Endodermal cell (in vitro differentiated cells): ENCODE data around the gene C6orf120. TPM values are rescaled to one million over a fixed set of nuclear protein-coding genes. Genes with fewer than 3 reads are reported as not detected.

Source experiments
- DNase-seq: peaks from one replicate; pipeline ENCODE4 v3.0.0-alpha.2; 2017
- H3K27ac ChIP-seq: 2 replicates; pipeline ENCODE4 v1.5.1; 2013; ENCODE audit warnings: mild to moderate bottlenecking, low read depth, low read length, moderate library complexity
- H3K27me3 ChIP-seq: 2 replicates; pipeline ENCODE4 v1.6.1; 2013; ENCODE audit warnings: mild to moderate bottlenecking, low read length, moderate library complexity; ENCODE audit not compliant: insufficient read depth, control insufficient read depth, poor library complexity, severe bottlenecking
- H3K36me3 ChIP-seq: 2 replicates; pipeline ENCODE4 v1.7.0; 2013; ENCODE audit warnings: mild to moderate bottlenecking, low read length, moderate library complexity; ENCODE audit not compliant: control insufficient read depth, insufficient read depth
- H3K4me1 ChIP-seq: one replicate; pipeline ENCODE4 v1.7.0; 2013; ENCODE audit warnings: low read length; ENCODE audit not compliant: control insufficient read depth, insufficient read depth
- H3K4me3 ChIP-seq: 2 replicates; pipeline ENCODE4 v1.5.1; 2013; ENCODE audit warnings: mild to moderate bottlenecking, low read length, moderate library complexity
- H3K9ac ChIP-seq: 2 replicates; pipeline ENCODE4 v1.6.1; 2013; ENCODE audit warnings: mild to moderate bottlenecking, low read length, moderate library complexity; ENCODE audit not compliant: poor library complexity, severe bottlenecking; ENCODE audit errors: extremely low read depth
- H3K9me3 ChIP-seq: 2 replicates; pipeline ENCODE4 v1.6.1; 2013; ENCODE audit warnings: mild to moderate bottlenecking, low read length, moderate library complexity; ENCODE audit not compliant: control insufficient read depth
- H3K27ac Mint-ChIP-seq: 2 replicates; pipeline ENCODE4 v1.8.0; 2020; ENCODE audit warnings: mixed read lengths
- H3K27me3 Mint-ChIP-seq: 2 replicates; pipeline ENCODE4 v1.8.0; 2021; ENCODE audit warnings: mild to moderate bottlenecking, mixed read lengths; ENCODE audit not compliant: insufficient read depth
- H3K36me3 Mint-ChIP-seq: 2 replicates; pipeline ENCODE4 v1.8.0; 2020; ENCODE audit warnings: low read depth, mixed read lengths
- H3K4me1 Mint-ChIP-seq: 2 replicates; pipeline ENCODE4 v1.8.0; 2020; ENCODE audit warnings: mixed read lengths
- H3K4me3 Mint-ChIP-seq: 2 replicates; pipeline ENCODE4 v1.8.0; 2020; ENCODE audit warnings: mild to moderate bottlenecking, moderate library complexity, mixed read lengths
- H3K9me3 Mint-ChIP-seq: 2 replicates; pipeline ENCODE4 v1.8.0; 2020; ENCODE audit warnings: mild to moderate bottlenecking, mixed read lengths
- CTCF ChIP-seq: fragments of 200-600 bp; sonication (generic); conservative IDR thresholded peaks from 2 replicates; pipeline ENCODE4 v1.5.0; 2021; ENCODE audit warnings: antibody characterized with exemption, mild to moderate bottlenecking
- WGBS, 2 experiments: methylation state at CpG; one replicate each; pipeline versions ENCODE4 v1.1.5 to v1.1.7; 2013; ENCODE audit warnings: missing lambda C conversion rate in 2 of 2, mixed read lengths in 1 of 2; ENCODE audit not compliant: insufficient coverage in 1 of 2, insufficient read length in 1 of 2; 5-methylcytosine and 5-hydroxymethylcytosine counted together
- total RNA-seq, 2 donors: library from RNA; stranded (reverse); fragmentation: NEBNext Ultra II Directional in 1 of 2; extraction: Animal tissue kit (Norgen Biotek cat#: 25700) in 1 of 2; gene quantifications; 2 replicates in 1 of 2; 3 replicates in 1 of 2; pipeline ENCODE4 v1.2.1, GENCODE V29; 2021

Gene C6orf120
- total RNA-seq, 2 donors from 2014 or later, result 24.0 to 29.7 TPM

GRCh38 chr6:169709293-169709692 lies 7.4 kb downstream of the C6orf120 start:
- no peak overlapping the region for H3K27ac Mint-ChIP-seq
- TF ChIP-seq CTCF, result no peak
- peaks cover 37% of the 10 kb centered on the region for H3K36me3 Mint-ChIP-seq
- peaks cover 5% of the 10 kb centered on the region for H3K4me1 Mint-ChIP-seq
- H3K9me3 Mint-ChIP-seq, result no peaks in the 10 kb centered on the region
- DNase-seq, result no peak
- no peaks in the 10 kb centered on the region for H3K27me3 Mint-ChIP-seq
- no peaks in the 10 kb centered on the region for H3K27me3 ChIP-seq
- H3K4me3 Mint-ChIP-seq, result no peak overlapping the region
- no peak overlapping the region for H3K27ac ChIP-seq
- H3K9me3 ChIP-seq, result no peaks in the 10 kb centered on the region
- no peak overlapping the region for H3K9ac ChIP-seq
- H3K36me3 ChIP-seq, result peaks cover 85% of the 10 kb centered on the region
- H3K4me3 ChIP-seq, result no peak overlapping the region
- no peaks in the 10 kb centered on the region for H3K4me1 ChIP-seq

- no peaks in the 10 kb centered on the region for H3K9me3 ChIP-seq
- Mint-ChIP-seq H3K4me3 (no peak overlapping the region), H3K27me3 (no peaks in the 10 kb centered on the region), H3K27ac (peak overlapping the region; percentile 18), H3K36me3 (peaks cover 40% of the 10 kb centered on the region), H3K4me1 (peaks cover under 1% of the 10 kb centered on the region), H3K9me3 (no peaks in the 10 kb centered on the region)
- DNase-seq, result no peak
- H3K9ac ChIP-seq, result no peak overlapping the region
- no peak overlapping the region for H3K27ac ChIP-seq
- H3K4me1 ChIP-seq, result no peaks in the 10 kb centered on the region
- no peak for TF ChIP-seq CTCF
- H3K27me3 ChIP-seq, result no peaks in the 10 kb centered on the region
- H3K36me3 ChIP-seq, result peaks cover 85% of the 10 kb centered on the region
- H3K4me3 ChIP-seq, result no peak overlapping the region
- 87 to 100% methylated on average over 3 of the region's 3 CpGs for WGBS, 2 experiments
Measured at GRCh38 chr6:169710009-169710408, 8.1 kb downstream of the C6orf120 start.

GRCh38 chr6:169714178-169714577 lies 12.3 kb downstream of the C6orf120 start:
- Histone ChIP-seq H3K4me1 (no peaks in the 10 kb centered on the region), H3K27me3 (no peaks in the 10 kb centered on the region), H3K27ac (no peak overlapping the region), H3K36me3 (peaks cover 91% of the 10 kb centered on the region), H3K4me3 (no peak overlapping the region), H3K9me3 (no peaks in the 10 kb centered on the region), H3K9ac (no peak overlapping the region)
- Mint-ChIP-seq H3K9me3 (no peaks in the 10 kb centered on the region), H3K27ac (no peak overlapping the region), H3K4me3 (no peak overlapping the region), H3K36me3 (peaks cover 61% of the 10 kb centered on the region), H3K4me1 (no peaks in the 10 kb centered on the region), H3K27me3 (no peaks in the 10 kb centered on the region)
- WGBS, 2 experiments, result 95 to 99% methylated on average over 2 of the region's 2 CpGs
- no peak for TF ChIP-seq CTCF
- no peak for DNase-seq
